Hepatocyte (in vitro differentiated cells): ENCODE measurements around the gene CXCR6.

Experiments used
- CTCF ChIP-seq: fragments of 200-600 bp; sonication (generic); IDR thresholded peaks from 2 replicates; pipeline ENCODE4 v1.5.1; 2016; ENCODE audit warnings: antibody characterized with exemption, mild to moderate bottlenecking; ENCODE audit not compliant: poor library complexity
- EZH2 ChIP-seq: fragments of 200-600 bp; sonication (generic); IDR thresholded peaks from 2 replicates; pipeline ENCODE4 v1.6.1; 2016; ENCODE audit warnings: antibody characterized with exemption, mild to moderate bottlenecking, borderline replicate concordance
- EZH2phosphoT487 ChIP-seq: fragments of 200-600 bp; sonication (generic); IDR thresholded peaks from one replicate; pipeline ENCODE4 v1.6.1; 2018; ENCODE audit warnings: antibody characterized with exemption, mild to moderate bottlenecking, low read depth, moderate library complexity; ENCODE audit not compliant: unreplicated experiment, severe bottlenecking

- no peak for TF ChIP-seq CTCF
- TF ChIP-seq EZH2, result no peak
- TF ChIP-seq EZH2phosphoT487, result no peak
These were observed 27.6 kb upstream of the CXCR6 start for GRCh38 chr3:45915518-45916231.
